ENCODE results near the gene KIRREL2. TPM values are rescaled to one million over a fixed set of nuclear protein-coding genes. Genes with fewer than 3 reads are reported as not detected.

Gene KIRREL2
- total and polyA plus RNA-seq, 9 of the 15 experiments (the other 6 are each of a cell fraction or from before 2014, with no cell fraction given) = 0.01 to 0.12 (median 0.09) TPM; not detected in 4

DNA sequence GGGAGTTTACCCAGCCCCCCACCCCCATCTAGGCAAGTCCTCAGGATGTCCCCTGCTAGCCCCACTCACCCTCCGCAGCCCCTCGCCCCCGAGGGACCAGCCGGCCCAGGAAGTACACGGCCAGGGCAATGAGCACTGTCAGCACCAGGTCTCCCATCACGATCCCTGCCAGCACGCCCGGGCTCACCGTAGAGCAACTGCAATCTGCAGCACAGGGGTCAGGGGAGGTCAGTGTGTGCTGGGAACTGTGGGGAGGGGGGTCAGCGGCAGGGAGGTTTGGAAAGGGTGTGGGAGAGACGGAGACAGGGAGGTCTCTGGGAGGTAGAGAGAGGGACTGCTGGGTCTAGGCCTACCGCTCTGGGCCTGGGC lies 50.6 kb downstream of the KIRREL2 start:
- no peak for DNase-seq (ENCODE audit: extremely low read depth in 1 of 4, low spot score in 3 of 4)
- H3K9me1 ChIP-seq (ENCODE audit: control insufficient read depth, insufficient read depth, low read length) = no peaks in the 10 kb centered on the region
- H3K79me2 ChIP-seq (ENCODE audit: control insufficient read depth, insufficient read depth, low read length) = no peaks in the 10 kb centered on the region
- no peaks in the 10 kb centered on the region for H3K36me3 ChIP-seq (ENCODE audit: control insufficient read depth, insufficient read depth, low read length)
- H3K27me3 ChIP-seq (ENCODE audit: control insufficient read depth in 2 of 2, insufficient read depth in 2 of 2, low read length in 2 of 2) = no peaks in the 10 kb centered on the region
- H3K4me1 ChIP-seq (replicated peaks in 1 of 2; ENCODE audit: control insufficient read depth in 2 of 2, insufficient read depth in 2 of 2, low read length in 2 of 2) = peaks cover 41 to 42% of the 10 kb centered on the region in 2 experiments
- TF ChIP-seq ETS2 (tag; IDR thresholded peaks at IDR 0.05; ENCODE audit: borderline replicate concordance, poor library complexity, severe bottlenecking) = no peak
- TF ChIP-seq HMBOX1 (IDR thresholded peaks at IDR 0.05) = no peak
- no peak for TF ChIP-seq PTTG1 (tag; IDR thresholded peaks at IDR 0.05; ENCODE audit: low read depth)
- TF ChIP-seq ZBTB7A (IDR thresholded peaks at IDR 0.05; ENCODE audit: borderline replicate concordance, control insufficient read depth, low read depth, low read length) = peak; percentile 29; the same call in 1 of the 2 replicates
- TF ChIP-seq PHF8 (IDR thresholded peaks at IDR 0.05; ENCODE audit: borderline replicate concordance, low read length) = peak; percentile 27; the same call in 1 of the 2 replicates
- TF ChIP-seq MAX (CRISPR knock-in tag; IDR thresholded peaks at IDR 0.05) = no peak
- TF ChIP-seq ZNF384 (IDR thresholded peaks at IDR 0.05; ENCODE audit: low read depth, low read length) = no peak
- no peak for TF ChIP-seq SMAD4 (CRISPR knock-in tag; conservative IDR thresholded peaks at IDR 0.05)
- H3K27ac ChIP-seq (ENCODE audit: extremely low read depth, low read depth, low read length) = no peak overlapping the region
- ChIA-PET POLR2A (no interaction called here), CTCF (ENCODE audit: low intra/inter-chr PET ratio) (no interaction called here)
- H3K4me2 ChIP-seq (ENCODE audit: insufficient read depth, low read length) = peak overlapping the region; percentile 45
- no TSS peak for BruUV-seq (replicated peaks)
- intact Hi-C loops (cut with micrococcal nuclease) (no loop called here), in situ Hi-C loops (cut with MboI) (no loop called here)
- WGBS (ENCODE audit: insufficient coverage, low coverage, missing lambda C conversion rate) = 37% methylated on average over 12 of the region's 12 CpGs
- no peak overlapping the region for H3K4me3 ChIP-seq
- no peaks in the 10 kb centered on the region for H4K20me1 ChIP-seq (replicated peaks; ENCODE audit: control insufficient read depth, insufficient read depth, low read length)
- H3K9me3 ChIP-seq (replicated peaks; ENCODE audit: control insufficient read depth, insufficient read depth, low read depth, low read length) = no peaks in the 10 kb centered on the region
- no peak for ATAC-seq
- peak overlapping the region; percentile 10 to 81; a peak in 3 of 4 replicates for H3K9ac ChIP-seq (ENCODE audit: insufficient read depth in 1 of 2, low read depth in 2 of 2, low read length in 2 of 2)
- no peak for FAIRE-seq
- H2AFZ ChIP-seq (ENCODE audit: low read depth, low read length) = peak overlapping the region; percentile 82
